Epithelial cell of esophagus (primary cell): ENCODE results near the gene GJD2.

Experiments
- DNase-seq: peaks from one replicate; pipeline ENCODE4 v3.0.0; 2010; ENCODE audit warnings: low read depth
- H3K4me3 ChIP-seq: 2 replicates; pipeline ENCODE4 v1.5.1; 2011; ENCODE audit warnings: mild to moderate bottlenecking, low read length, control low read depth
- CTCF ChIP-seq: IDR thresholded peaks from 2 replicates; pipeline ENCODE4 v1.5.1; 2011; ENCODE audit warnings: low read depth, mild to moderate bottlenecking, low read length, control low read depth, inconsistent platforms; ENCODE audit not compliant: insufficient read depth; ENCODE audit errors: missing control alignments

The GJD2 gene

GRCh38 chr15:34795267-34796081, 40.7 kb upstream of the GJD2 start, which contains the start of gene ACTC1:
Gene ACTC1 (minus strand): TSS chr15:34795549. CDS start chr15:34794808, 741 bp downstream.
- H3K4me3 ChIP-seq, result no peak within 1 kb of the TSS
- TF ChIP-seq CTCF, result no peak
- DNase-seq, result peak; percentile 54

GRCh38 chr15:34794590-34795206, 39.9 kb upstream of the GJD2 start:
- no peak for TF ChIP-seq CTCF
- H3K4me3 ChIP-seq, result no peak overlapping the region
- no peak for DNase-seq

- no peak overlapping the region for H3K4me3 ChIP-seq
- DNase-seq, result no peak
- no peak for TF ChIP-seq CTCF
Measured at GRCh38 chr15:34793901-34794300, 39.1 kb upstream of the GJD2 start.

- TF ChIP-seq CTCF, result no peak
- no peak overlapping the region for H3K4me3 ChIP-seq
- DNase-seq, result no peak
Measured at GRCh38 chr15:34793071-34793470, 38.3 kb upstream of the GJD2 start.

- DNase-seq, result no peak
- no peak for TF ChIP-seq CTCF
- H3K4me3 ChIP-seq, result no peak overlapping the region
Measured at GRCh38 chr15:34791701-34792100, 36.9 kb upstream of the GJD2 start.

GRCh38 chr15:34790121-34790520, 35.3 kb upstream of the GJD2 start:
- no peak for TF ChIP-seq CTCF
- no peak for DNase-seq
- no peak overlapping the region for H3K4me3 ChIP-seq
